HG03097 (cell line): ENCODE measurements around the gene NSMCE1.
"Not testable (repeated sequence)": the region's sequence is repeated elsewhere in the genome, so short reads cannot be mapped to it uniquely, and the experiment has no call there.

ENCODE experiments used
- ATAC-seq: cut with Tn5 transposase; IDR thresholded peaks from one replicate; pipeline ENCODE4 v1.9.1; 2021; ENCODE audit not compliant: unreplicated experiment, low FRiP score

NSMCE1 gene

DNA sequence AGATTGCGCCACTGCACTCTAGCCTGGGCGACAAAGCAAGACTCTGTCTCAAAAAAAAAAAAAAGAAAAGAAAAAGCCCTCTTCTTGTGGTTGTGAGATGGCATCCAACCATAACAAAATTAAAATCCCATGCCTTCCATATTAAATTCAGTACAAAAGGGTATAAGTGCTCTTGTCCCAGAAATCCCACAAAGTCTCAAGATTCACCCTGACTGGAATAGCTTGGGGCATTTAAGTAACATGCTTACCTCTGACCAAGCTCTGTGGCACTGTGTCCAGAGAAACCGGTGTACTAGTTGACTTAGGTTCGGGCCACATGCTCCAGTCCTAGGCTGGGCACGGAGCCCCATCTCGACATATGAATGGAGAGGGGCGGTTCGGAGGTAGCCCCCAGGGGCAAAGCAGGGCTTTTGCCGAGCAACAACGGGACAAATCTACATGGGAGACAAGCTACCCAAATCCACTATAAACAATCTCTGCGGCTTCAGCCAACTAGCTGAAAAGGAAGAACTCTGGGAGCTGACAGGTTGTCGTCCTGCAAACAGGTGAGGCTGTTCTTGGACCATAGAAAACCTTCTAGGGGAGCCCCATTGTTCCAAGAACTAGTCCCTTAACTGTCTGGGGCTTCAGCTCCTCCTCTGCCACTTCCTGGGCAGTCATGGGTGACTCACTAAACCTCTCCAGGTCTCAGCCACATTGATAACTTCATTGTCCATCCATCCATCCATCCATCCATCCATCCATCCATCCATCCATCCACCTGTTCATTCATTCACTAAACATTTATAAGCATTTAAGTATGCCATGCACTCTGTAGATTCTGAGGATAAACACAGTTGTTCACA lies 34.9 kb upstream of the NSMCE1 start:
- no peak for ATAC-seq

DNA sequence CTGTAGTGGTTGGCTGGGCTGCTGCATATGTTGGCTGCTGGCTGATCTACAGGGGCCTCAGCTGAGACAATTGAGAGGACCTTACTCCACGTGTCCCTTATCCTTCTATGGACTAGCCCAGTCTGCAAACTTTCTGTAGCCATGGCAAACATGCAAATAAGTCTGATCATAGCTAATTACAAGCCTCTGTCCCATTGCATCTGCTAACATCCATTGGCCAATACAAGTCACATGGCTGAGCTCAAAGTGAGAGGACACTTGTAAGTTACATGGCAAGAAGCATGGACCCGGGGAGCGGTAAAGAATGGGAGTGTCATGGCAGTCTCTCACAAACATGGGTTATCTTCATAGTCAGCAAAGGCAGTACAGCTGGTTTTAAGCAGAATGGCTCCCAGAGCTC lies 33.6 kb upstream of the NSMCE1 start:
- ATAC-seq: no peak

DNA sequence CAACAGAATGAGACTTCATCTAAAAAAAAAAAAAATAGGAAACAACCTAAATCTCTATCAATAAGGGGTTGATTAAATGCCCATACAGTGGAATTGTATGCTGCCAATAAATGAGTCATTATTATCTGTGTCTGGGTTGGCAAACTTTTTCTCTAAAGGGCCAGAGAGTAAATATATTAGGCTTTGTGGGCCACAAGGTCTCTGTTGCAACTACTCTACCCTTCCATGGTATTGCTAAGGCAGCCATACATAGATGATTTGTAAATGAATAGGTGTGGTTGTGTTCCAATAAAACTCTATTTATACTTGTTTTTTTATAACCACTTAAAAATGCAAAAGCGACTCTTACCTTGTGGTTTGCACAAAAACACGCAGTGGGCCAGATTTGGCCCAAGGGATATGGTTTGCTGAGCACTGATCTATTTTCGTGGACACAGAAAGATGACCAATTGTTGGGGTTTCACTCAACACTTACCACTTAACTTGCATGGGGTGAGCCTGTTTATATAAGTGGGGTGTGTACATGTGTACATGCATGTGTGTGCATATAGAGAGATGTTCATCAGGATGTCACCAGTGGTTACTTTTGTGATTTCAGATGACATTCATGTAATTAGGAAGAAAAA lies 32.8 kb upstream of the NSMCE1 start:
- no peak for ATAC-seq

DNA sequence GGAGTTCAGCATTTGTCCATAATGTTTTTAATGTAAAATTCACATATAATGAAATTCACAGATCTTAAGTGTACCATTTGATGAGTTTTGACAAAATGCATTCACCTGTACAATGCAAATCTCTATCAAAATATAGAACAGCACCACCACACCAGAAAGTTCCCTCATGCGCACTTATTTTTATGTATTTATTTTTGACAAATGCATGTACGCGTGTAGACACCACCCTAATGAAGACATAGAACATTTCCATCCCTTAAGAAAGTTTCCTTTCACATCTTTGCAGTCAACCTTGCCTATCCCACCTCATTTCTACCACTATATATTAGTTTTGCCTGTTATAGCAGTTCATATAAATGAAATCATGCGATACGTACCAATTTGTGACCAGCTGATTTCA lies 29.6 kb upstream of the NSMCE1 start:
- no peak for ATAC-seq

DNA sequence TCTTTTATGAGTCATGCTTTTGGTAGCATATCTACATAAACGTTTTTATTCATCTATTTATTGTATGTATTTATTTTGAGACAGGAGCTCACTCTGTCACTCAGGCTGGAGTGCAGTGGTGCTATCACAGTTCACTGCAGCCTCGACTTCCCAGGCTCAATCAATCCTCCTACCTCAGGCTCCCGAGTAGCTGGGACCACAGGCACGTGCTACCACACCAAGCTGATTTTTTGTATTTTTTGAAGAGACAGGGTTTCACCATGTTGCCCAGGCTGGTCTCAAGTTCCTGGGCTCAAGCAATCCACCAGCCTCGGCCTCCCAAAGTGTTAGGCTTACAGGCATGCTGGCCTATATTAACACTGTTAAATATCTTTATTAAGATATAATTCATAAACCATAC lies 24.8 kb upstream of the NSMCE1 start:
- no peak for ATAC-seq

DNA sequence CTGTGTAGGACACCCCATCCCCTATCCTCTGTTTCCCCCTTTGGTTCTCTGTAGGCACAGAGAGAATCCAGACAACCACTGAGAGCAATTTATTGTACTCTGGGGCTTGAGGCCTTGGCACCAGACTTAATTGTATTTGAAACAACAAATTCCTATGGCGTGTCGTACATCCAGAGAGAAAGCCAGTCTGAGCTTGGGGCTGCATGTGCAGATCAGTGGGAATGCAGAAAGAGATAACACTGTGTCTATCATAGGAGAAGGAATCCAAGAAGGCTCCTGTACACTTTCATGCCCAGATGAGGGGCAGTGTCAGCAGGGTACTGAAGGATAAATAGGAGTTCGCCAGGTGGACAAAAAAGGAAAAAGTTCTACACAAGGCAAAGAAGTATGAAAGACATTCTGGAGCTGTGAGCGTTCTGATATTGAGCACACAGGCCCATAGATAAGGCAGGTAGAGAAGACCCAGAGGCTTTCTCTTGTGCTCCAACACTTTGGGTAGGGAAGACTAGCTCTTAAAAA lies 23.2 kb upstream of the NSMCE1 start:
- no peak for ATAC-seq

DNA sequence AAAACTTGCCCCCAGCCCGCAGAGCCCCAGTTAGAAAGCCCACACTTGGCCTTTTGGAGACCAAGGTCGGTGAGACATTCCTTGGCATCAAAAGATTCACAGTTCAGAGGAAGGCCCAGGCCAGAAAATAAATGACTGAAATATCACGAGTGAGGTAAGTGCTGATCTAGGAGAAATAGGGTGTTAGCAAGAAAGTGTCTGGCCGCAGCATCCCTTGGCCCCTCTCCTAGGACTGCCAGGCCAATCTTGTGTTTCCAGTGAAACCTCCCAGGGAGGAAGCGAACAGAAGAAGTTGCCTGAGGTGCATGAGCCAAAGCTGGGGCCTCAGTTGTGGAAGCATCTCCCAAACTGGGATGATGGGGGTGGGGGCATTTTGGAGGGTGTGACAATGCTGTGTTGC lies 22.5 kb upstream of the NSMCE1 start:
- no peak for ATAC-seq

DNA sequence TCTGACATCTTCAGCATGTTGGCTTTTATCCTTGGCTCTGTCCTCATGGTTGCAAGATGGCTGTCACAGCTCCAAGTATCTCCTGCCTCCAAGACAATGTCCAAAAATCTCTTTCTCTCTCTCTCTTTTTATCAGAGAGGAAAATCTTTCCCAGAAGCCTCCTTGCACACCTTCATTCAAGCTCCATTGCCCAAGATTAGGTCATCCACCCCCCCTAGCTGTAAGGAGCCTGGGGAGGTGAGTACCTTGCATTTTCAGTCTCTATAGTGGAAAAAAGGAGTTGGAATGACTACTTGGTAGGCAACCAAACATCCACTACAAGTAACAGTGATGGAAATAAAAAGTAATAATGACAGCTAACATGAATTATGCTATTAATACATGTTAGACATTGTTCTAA lies 22.0 kb upstream of the NSMCE1 start:
- ATAC-seq: no peak

DNA sequence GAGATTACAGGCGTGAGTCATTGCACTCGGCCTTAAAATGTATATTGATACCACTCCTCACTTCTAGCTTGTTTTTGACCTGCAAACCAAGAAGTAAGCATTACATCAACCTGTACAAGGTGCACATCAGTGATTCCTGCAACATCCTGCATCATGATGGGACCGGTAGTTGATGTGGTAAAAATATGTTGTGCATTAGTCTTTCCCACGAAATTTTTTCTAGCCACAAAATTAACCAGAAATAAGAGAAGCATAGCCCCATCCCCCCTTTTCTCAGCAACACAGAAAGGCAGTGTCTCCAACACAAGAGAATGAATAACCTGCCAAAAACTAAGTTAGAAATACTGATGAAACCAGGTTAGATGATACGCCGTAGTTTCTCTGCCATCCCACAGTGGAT lies 21.1 kb upstream of the NSMCE1 start:
- ATAC-seq: no peak

DNA sequence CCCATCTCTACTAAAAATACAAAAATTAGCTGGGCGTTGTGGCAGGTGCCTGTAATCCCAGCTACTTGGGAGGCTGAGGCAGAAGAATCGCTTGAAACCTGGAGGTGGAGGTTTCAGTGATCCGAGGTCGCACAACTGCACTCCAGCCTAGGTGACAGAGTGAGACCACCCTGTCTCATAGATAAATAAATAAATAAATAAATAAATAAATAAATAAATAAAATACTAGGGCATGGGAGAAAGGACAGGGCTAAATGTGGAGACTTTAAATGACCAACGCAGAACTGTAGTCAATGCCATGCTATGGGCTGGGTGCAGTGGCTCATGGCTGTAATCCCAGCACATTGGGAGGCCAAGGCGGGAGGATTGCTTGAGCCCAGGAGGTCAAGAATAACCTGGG lies 19.7 kb upstream of the NSMCE1 start:
- ATAC-seq: not testable (repeated sequence)

DNA sequence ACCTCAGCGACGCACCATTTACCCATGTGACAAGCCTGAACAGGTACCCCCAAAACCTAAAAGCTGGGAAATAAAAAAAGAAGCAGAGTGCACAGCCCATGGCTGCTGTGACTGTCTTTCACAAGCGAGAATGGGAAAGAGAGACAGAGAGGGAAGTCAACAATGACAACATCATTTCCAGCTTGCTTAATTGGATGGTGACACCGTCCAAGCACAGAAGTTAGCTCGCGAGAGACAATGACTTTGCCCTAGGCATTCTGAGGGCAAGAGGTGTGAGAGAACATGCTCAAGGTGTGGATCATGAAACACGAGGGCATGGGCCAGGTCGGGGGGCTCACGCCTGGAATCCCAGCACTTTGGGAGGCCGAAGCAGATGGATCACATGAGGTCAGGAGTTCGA lies 19.3 kb upstream of the NSMCE1 start:
- ATAC-seq: no peak

DNA sequence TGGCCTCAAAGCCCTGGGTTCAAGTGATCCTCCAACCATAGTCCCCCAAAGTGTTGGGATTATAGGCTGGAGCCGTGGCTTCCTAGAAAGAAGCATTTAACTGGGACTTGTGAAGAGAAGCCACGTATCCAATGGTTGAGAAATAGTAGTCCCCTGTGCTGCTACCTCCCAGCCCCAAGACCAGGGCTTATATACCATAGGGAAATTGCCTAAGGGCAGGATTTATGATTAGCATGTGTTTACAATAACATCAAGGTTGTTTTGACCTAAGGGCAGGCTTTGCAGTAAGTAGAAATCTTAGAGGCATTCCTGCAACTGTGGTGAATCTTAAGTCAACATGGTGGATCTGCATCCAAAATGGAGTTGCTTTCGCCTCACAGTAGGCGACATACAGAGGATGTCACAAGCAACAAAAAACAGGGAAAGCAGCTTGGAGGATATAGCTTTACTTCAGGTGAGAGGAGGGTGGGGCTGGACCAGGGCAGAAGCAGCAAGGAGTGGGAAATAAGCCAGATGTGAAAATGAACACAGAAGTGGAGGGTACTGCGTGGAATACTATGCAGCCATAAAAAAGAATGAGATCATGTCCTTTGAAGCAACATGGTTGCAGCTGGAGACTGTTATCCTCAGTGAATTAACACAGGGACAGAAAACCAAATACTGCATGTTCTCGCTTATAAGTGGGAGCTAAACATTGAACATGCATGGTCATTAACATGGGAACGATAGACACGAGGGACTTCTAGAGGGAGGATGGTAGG lies 18.7 kb upstream of the NSMCE1 start:
- no peak for ATAC-seq

DNA sequence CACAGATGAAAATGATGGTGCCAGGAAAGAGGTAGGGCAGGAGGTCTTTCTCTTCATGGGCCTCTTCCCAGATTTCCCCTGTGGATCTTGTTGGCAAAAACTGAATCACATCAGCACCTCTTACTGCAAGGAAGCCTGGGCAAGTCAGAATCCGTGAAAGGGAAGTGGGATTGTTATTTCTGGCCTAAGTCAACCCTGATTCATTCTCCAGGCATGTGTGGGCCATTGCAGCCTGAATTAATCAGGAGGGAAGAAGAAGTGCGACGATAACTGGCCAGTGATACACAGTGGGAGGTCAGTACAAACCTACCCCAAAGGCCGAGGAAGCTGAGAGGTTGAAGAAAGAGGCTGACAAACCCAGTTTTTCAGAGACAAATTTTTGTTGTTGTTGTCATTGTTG lies 17.9 kb upstream of the NSMCE1 start:
- no peak for ATAC-seq

DNA sequence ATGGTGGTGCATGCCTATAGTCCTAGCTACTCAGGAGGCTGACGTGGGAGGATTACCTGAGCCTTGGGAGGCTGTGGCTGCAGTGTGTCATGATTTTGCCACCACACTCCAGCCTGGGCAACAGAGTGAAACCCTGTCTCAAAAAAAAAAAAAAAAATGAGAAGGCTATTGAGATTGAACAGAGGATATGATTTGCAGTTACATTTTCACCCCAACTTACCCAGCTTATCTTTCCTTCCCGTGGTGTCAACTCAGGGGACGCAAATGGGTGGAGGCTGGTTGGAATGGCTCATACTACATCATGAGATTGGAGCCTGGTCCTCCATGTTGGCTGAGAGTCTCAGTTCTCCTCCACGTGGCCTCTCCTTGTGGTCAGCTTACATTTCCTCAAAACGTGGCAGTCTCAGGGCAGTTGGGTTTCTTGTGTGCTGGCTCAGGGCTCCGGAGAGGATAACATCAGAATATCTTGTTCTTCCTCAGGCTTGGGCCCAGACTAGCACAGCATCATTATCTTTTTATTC lies 17.2 kb upstream of the NSMCE1 start:
- ATAC-seq: no peak

DNA sequence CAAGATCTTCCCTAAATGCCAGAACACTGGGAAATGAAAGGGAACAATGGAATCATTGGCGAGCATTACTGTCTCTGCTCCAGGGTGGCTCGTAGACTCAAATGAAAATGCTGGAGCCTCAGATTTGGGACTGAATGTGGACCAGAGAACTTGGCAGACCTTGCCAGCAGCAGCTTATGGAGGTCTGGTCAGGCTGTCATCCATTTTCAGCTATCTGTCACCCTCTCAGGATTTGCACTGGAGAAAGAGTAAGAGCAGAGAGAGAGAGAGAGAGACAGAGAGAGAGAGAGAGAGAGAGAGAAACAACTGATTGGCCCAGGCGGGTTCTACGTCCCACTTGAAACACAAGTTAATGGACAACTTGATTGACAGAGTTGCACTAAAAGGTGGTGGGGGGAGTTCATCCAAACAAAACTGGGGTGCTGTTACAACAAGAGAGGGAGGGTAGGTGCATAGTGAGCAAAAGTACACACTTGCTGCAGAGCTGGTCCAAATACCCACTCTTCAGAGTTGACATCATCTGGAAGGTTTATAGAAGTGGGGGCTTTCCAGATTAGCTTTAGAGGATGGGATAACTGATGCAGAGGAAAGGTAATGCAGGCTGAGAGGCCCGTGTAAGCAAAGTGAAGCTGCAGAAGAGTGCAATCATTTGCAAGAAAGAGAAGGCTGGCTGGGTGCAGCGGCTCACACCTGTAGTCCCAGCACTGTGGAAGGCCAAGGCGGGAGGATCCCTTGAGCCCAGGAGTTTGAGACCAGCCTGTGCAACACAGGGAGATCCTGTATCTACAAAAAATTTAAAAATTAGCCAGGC lies 16.5 kb upstream of the NSMCE1 start:
- no peak for ATAC-seq

DNA sequence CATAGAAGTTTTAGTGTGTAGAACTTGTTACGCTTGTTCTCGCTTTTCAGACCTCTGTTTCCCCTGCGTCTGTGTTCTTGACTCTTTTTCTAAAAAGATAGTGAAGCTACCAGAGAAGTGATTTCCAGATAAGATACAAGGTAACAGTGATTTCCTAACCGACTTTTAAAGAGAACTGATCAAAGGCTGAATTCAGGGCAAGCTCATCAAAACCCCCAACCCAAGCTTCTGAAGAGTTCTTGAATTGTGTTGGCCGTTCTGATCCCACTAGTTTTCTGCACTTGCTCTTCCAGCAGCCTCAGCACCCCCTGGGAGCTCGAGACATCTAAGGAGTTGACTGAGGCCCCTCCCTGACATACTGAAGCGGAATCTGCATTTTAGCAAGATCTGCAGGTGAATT lies 12.7 kb upstream of the NSMCE1 start:
- no peak for ATAC-seq

DNA sequence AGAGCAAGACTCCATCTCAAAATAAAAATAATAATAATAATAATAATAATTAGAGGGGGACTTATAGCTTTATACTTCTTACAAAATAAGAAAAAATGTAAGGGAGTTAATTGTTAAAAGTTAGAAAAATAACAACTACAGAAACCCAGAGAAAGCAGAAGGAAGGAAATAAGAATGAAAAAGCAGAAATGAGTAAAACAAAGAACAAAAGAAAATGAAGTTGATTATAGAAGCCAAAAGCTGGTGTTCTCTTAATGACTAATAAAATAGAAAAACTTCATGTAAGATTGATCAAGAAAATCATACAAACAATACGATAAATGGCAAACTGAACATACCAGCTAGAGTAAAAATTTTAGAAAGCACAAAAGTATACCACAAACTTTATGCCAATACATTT lies 6.8 kb upstream of the NSMCE1 start:
- no peak for ATAC-seq

DNA sequence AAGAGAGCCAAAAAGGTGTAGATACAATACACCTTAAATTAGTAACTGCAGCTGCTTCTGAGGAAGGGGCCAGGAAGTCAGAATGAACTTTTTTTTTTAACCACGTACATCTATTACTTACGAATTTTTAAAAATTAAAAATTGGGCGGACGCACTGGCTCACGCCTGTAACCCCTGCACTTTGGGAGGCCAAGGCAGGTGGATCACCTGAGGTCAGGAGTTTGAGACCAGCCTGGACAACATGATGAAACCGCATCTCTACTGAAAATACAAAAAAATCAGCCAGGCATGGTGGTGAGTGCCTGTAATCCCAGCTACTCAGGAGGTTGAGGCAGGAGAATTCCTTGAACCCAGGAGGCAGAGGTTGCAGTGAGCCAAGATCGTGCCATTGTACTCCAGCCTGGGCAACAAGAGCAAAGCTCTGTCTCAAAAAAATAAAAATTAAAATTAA lies 5.9 kb upstream of the NSMCE1 start:
- not testable (repeated sequence) for ATAC-seq

DNA sequence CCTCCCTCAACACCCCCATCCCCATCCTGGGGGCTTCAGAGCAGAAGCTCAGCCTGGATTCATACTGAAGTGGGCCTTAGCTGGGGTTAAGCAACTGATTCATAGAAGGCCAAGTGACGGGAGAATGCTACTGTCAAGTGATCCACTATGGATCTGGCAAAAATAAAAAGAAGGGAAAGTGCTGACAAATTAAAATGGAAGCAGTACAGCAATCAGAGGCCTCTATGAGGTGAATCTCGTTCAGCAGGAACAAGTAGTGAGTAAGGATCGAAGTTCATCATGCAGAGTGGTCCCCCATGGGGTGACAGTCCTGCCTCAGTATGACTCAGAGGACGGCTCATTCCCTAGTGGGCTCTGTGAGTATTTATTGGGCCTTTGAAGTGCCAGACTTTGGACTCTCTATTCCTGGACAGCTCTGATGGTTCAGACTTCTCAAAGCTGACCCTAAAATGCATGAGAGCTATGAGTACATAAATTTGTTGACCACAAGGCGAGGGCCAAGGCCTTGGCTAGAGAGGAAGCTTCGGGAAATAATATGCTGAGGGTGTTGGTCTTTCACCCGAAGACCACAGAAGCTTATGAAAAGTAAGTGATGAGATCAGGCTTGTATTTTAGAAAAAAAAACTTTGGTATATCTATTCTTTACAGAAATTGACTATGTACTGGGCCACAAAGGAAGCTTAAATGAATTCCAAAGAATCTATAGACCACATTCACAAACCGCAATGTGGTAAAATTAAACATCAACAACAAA lies 5.3 kb upstream of the NSMCE1 start:
- no peak for ATAC-seq

DNA sequence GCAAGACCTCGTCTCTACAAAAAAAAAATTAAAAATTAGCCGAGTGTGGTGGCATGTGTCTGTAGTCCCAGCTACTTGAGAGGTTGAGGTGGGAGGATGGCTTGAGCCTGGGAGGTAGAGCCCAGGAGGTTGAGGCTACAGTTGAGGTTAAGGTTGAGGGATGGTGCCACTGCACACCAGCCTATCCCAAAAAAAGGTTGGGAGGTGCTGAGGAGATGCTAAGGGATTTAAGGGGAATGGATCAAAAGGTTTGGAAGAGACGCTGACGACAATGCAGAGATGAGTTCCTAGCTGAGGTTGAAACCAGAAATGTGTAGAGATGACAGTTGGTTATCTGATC lies 4.7 kb upstream of the NSMCE1 start:
- ATAC-seq: no peak
